GM23338 (cell line): Measurements from ENCODE around the gene NAPB. TPM values are rescaled to one million over a fixed set of nuclear protein-coding genes. Genes with fewer than 3 reads are reported as not detected.

ENCODE experiments used
- ATAC-seq: fragments of 200-7000 bp; cut with Tn5 transposase; 3 replicates; pipeline ENCODE4 v1.9.1; 2020
- DNase-seq: peaks from one replicate; pipeline ENCODE4 v3.0.0-alpha.2; 2015; ENCODE audit warnings: low spot score
- H2AFZ ChIP-seq: fragments of 200-600 bp; sonication (generic); 2 replicates; pipeline ENCODE4 v1.8.0; 2016; ENCODE audit warnings: antibody characterized with exemption, mild to moderate bottlenecking, moderate library complexity
- H3F3A ChIP-seq: fragments of 200-600 bp; sonication (generic); replicated peaks from 2 replicates; pipeline ENCODE4 v1.8.0; 2017; ENCODE audit warnings: antibody characterized with exemption, mixed run types, low read depth
- H3K27ac ChIP-seq: fragments of 200-600 bp; sonication (generic); 2 replicates; pipeline ENCODE4 v1.6.1; 2016; ENCODE audit warnings: low read depth
- H3K27me3 ChIP-seq: fragments of 200-600 bp; sonication (generic); 2 replicates; pipeline ENCODE4 v1.8.0; 2016; ENCODE audit warnings: mild to moderate bottlenecking, mixed run types, moderate library complexity; ENCODE audit not compliant: insufficient read depth
- H3K36me3 ChIP-seq: fragments of 200-600 bp; sonication (generic); 2 replicates; pipeline ENCODE4 v1.8.0; 2016; ENCODE audit warnings: mild to moderate bottlenecking; ENCODE audit not compliant: insufficient read depth
- H3K4me1 ChIP-seq: fragments of 200-600 bp; sonication (generic); 2 replicates; pipeline ENCODE4 v1.8.0; 2016; ENCODE audit warnings: mild to moderate bottlenecking, moderate library complexity; ENCODE audit not compliant: insufficient read depth
- H3K4me2 ChIP-seq: fragments of 200-600 bp; sonication (generic); 2 replicates; pipeline ENCODE4 v1.7.1; 2017; ENCODE audit warnings: mixed run types
- H3K4me3 ChIP-seq: fragments of 200-600 bp; sonication (generic); 2 replicates; pipeline ENCODE4 v1.6.1; 2016; ENCODE audit warnings: mixed run types
- H3K79me2 ChIP-seq: fragments of 200-600 bp; sonication (generic); replicated peaks from 2 replicates; pipeline ENCODE4 v1.8.0; 2017; ENCODE audit warnings: mild to moderate bottlenecking; ENCODE audit not compliant: insufficient read depth
- H3K9me2 ChIP-seq: fragments of 200-600 bp; sonication (generic); 2 replicates; pipeline ENCODE4 v1.8.0; 2017; ENCODE audit not compliant: insufficient read depth
- H4K20me1 ChIP-seq: fragments of 200-600 bp; sonication (generic); replicated peaks from 2 replicates; pipeline ENCODE4 v1.8.0; 2017; ENCODE audit warnings: mild to moderate bottlenecking; ENCODE audit not compliant: insufficient read depth
- H3K27ac Mint-ChIP-seq: 2 replicates; pipeline ENCODE4 v1.8.0; 2020; ENCODE audit warnings: inconsistent platforms, mild to moderate bottlenecking, moderate library complexity, mixed read lengths
- H3K27me3 Mint-ChIP-seq: 3 replicates; pipeline ENCODE4 v1.8.0; 2022; ENCODE audit warnings: low read depth, mild to moderate bottlenecking, moderate library complexity, mixed read lengths, inconsistent platforms; ENCODE audit not compliant: insufficient read depth, poor library complexity
- H3K36me3 Mint-ChIP-seq: 3 replicates; pipeline ENCODE4 v1.8.0; 2021; ENCODE audit warnings: low read depth, mild to moderate bottlenecking, inconsistent platforms, moderate library complexity, mixed read lengths
- H3K4me1 Mint-ChIP-seq: 3 replicates; pipeline ENCODE4 v1.8.0; 2020; ENCODE audit warnings: mild to moderate bottlenecking, inconsistent platforms, mixed read lengths
- H3K4me3 Mint-ChIP-seq: 3 replicates; pipeline ENCODE4 v1.8.0; 2021; ENCODE audit warnings: moderate library complexity, mild to moderate bottlenecking, inconsistent platforms, mixed read lengths
- H3K9me3 Mint-ChIP-seq: 3 replicates; pipeline ENCODE4 v1.8.0; 2020; ENCODE audit warnings: moderate library complexity, mild to moderate bottlenecking, inconsistent platforms, mixed read lengths
- CREB1 ChIP-seq: fragments of 250-450 bp; sonication (Bioruptor Pico); IDR thresholded peaks from 2 replicates; pipeline ENCODE4 v1.5.0; 2020; ENCODE audit warnings: low read depth, mild to moderate bottlenecking, moderate library complexity
- CTCF ChIP-seq, 2 experiments: fragments of 200-600 bp in 1 of 2; sonication (generic) in 1 of 2; conservative IDR thresholded peaks; 2 replicates each; pipeline versions ENCODE4 v1.5.1 to v1.6.1; 2016 to 2017; ENCODE audit warnings: antibody characterized with exemption in 2 of 2, low read depth in 2 of 2, mild to moderate bottlenecking in 2 of 2, moderate library complexity in 1 of 2
- ETS1 ChIP-seq: IDR thresholded peaks from 2 replicates; pipeline ENCODE4 v1.6.1; 2016; ENCODE audit warnings: antibody characterized with exemption
- EZH2 ChIP-seq: fragments of 200-600 bp; sonication (generic); IDR thresholded peaks from one replicate; pipeline ENCODE4 v1.8.0; 2017; ENCODE audit warnings: antibody characterized with exemption, mild to moderate bottlenecking, low read depth; ENCODE audit not compliant: unreplicated experiment
- EZH2phosphoT487 ChIP-seq: fragments of 200-600 bp; sonication (generic); IDR thresholded peaks from one replicate; pipeline ENCODE4 v1.8.1; 2018; ENCODE audit warnings: antibody characterized with exemption; ENCODE audit not compliant: unreplicated experiment
- NANOG ChIP-seq: IDR thresholded peaks from 2 replicates; pipeline ENCODE4 v1.6.1; 2016; ENCODE audit warnings: antibody characterized with exemption, borderline replicate concordance
- POLR2AphosphoS5 ChIP-seq: IDR thresholded peaks from 2 replicates; pipeline ENCODE4 v1.6.1; 2016; ENCODE audit warnings: antibody characterized with exemption, low read depth
- STAT1 ChIP-seq: IDR thresholded peaks from one replicate; pipeline ENCODE4 v1.6.1; 2016; ENCODE audit warnings: antibody characterized with exemption; ENCODE audit not compliant: unreplicated experiment
- ZNF114 ChIP-seq: fragments of 250-450 bp; sonication (Bioruptor Pico); IDR thresholded peaks from 2 replicates; pipeline ENCODE4 v1.5.0; 2020; ENCODE audit warnings: mild to moderate bottlenecking, moderate library complexity
- ZNF462 ChIP-seq: fragments of 250-450 bp; sonication (Bioruptor Pico); IDR thresholded peaks from 2 replicates; pipeline ENCODE4 v1.5.0; 2020; ENCODE audit warnings: mild to moderate bottlenecking, moderate library complexity
- polyA plus RNA-seq: library from polyadenylated mRNA; unstranded; fragments of >200 nt; fragmentation: Nextera tagmentation; extraction: Ambion mirVana; gene quantifications from 2 replicates; pipeline ENCODE4 v1.2.1, GENCODE V29; 2016
- total RNA-seq: library from RNA; depleted of rRNA; stranded (reverse); fragments of >200 nt; shearing (Covaris generic); gene quantifications from 2 replicates; pipeline ENCODE4 v1.2.3, GENCODE V29; 2014
- TF ChIP-seq, protein P1 (sequence below): IDR thresholded peaks from one replicate; pipeline ENCODE4 v1.6.1; 2018; ENCODE audit warnings: antibody characterized with exemption; ENCODE audit not compliant: unreplicated experiment

The NAPB gene
- total and polyA plus RNA-seq, 2 experiments from 2014 or later: 7.3 to 18.1 TPM

- TF ChIP-seq, protein P1, sequence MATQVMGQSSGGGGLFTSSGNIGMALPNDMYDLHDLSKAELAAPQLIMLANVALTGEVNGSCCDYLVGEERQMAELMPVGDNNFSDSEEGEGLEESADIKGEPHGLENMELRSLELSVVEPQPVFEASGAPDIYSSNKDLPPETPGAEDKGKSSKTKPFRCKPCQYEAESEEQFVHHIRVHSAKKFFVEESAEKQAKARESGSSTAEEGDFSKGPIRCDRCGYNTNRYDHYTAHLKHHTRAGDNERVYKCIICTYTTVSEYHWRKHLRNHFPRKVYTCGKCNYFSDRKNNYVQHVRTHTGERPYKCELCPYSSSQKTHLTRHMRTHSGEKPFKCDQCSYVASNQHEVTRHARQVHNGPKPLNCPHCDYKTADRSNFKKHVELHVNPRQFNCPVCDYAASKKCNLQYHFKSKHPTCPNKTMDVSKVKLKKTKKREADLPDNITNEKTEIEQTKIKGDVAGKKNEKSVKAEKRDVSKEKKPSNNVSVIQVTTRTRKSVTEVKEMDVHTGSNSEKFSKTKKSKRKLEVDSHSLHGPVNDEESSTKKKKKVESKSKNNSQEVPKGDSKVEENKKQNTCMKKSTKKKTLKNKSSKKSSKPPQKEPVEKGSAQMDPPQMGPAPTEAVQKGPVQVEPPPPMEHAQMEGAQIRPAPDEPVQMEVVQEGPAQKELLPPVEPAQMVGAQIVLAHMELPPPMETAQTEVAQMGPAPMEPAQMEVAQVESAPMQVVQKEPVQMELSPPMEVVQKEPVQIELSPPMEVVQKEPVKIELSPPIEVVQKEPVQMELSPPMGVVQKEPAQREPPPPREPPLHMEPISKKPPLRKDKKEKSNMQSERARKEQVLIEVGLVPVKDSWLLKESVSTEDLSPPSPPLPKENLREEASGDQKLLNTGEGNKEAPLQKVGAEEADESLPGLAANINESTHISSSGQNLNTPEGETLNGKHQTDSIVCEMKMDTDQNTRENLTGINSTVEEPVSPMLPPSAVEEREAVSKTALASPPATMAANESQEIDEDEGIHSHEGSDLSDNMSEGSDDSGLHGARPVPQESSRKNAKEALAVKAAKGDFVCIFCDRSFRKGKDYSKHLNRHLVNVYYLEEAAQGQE: no peak
These were observed 94.5 kb downstream of the NAPB start (continued) for GRCh38 chr20:23326774-23327173.

GRCh38 chr20:23325107-23325506 lies 96.2 kb downstream of the NAPB start:
- ATAC-seq (peak; percentile 62), DNase-seq (no peak)
- H3K27ac ChIP-seq: no peak overlapping the region
- Mint-ChIP-seq H3K9me3 (peaks cover 10% of the 10 kb centered on the region), H3K27ac (no peak overlapping the region), H3K4me1 (peaks cover 9% of the 10 kb centered on the region; the same call in 2 of the 3 replicates), H3K27me3 (peaks cover 7% of the 10 kb centered on the region), H3K36me3 (no peaks in the 10 kb centered on the region), H3K4me3 (no peak overlapping the region)
- no peak overlapping the region for H3K4me2 ChIP-seq
- H4K20me1 ChIP-seq: no peaks in the 10 kb centered on the region
- no peaks in the 10 kb centered on the region for H3K36me3 ChIP-seq
- no peaks in the 10 kb centered on the region for H3K79me2 ChIP-seq
- H3F3A ChIP-seq: no peaks in the 10 kb centered on the region
- H2AFZ ChIP-seq: no peak overlapping the region
- no peaks in the 10 kb centered on the region for H3K27me3 ChIP-seq
- peaks cover 3% of the 10 kb centered on the region; the same call in 1 of the 2 replicates for H3K4me1 ChIP-seq
- no peak overlapping the region for H3K4me3 ChIP-seq
- peaks cover 17% of the 10 kb centered on the region; the same call in 1 of the 2 replicates for H3K9me2 ChIP-seq
- TF ChIP-seq NANOG (no peak), CTCF (conservative IDR thresholded peaks at IDR 0.05; ENCODE audit: low read depth in 2 of 2) (no peak), ZNF114 (CRISPR knock-in tag) (no peak), STAT1 (no peak), ETS1 (no peak), EZH2phosphoT487 (no peak), ZNF462 (CRISPR knock-in tag) (no peak), CREB1 (CRISPR knock-in tag) (no peak), POLR2AphosphoS5 (no peak), EZH2 (no peak)
